ENCODE results near the gene CADPS.

- TF ChIP-seq, protein P1, sequence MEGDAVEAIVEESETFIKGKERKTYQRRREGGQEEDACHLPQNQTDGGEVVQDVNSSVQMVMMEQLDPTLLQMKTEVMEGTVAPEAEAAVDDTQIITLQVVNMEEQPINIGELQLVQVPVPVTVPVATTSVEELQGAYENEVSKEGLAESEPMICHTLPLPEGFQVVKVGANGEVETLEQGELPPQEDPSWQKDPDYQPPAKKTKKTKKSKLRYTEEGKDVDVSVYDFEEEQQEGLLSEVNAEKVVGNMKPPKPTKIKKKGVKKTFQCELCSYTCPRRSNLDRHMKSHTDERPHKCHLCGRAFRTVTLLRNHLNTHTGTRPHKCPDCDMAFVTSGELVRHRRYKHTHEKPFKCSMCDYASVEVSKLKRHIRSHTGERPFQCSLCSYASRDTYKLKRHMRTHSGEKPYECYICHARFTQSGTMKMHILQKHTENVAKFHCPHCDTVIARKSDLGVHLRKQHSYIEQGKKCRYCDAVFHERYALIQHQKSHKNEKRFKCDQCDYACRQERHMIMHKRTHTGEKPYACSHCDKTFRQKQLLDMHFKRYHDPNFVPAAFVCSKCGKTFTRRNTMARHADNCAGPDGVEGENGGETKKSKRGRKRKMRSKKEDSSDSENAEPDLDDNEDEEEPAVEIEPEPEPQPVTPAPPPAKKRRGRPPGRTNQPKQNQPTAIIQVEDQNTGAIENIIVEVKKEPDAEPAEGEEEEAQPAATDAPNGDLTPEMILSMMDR (IDR thresholded peaks at IDR 0.05), result no peak
- TF ChIP-seq EP300 (IDR thresholded peaks at IDR 0.05; ENCODE audit: borderline replicate concordance in 1 of 2, low read depth in 1 of 2, low read length in 1 of 2) (no peak), NRF1 (IDR thresholded peaks at IDR 0.05; ENCODE audit: low read depth, low read length) (no peak)
Measured at GRCh38 chr3:62624185-62624584, 251.0 kb downstream of the CADPS start.

Measured in SK-N-SH (cell line).